Measurements from ENCODE around the gene MATN1. TPM values are rescaled to one million over a fixed set of nuclear protein-coding genes. Genes with fewer than 3 reads are reported as not detected.

MATN1 gene
- total RNA-seq, 1 experiment from 2014 or later = 0.12 TPM

- Histone ChIP-seq H3K4me1 (ENCODE audit: control insufficient read depth in 1 of 2, insufficient read depth in 2 of 2, low read length in 2 of 2) (peaks cover 2 to 29% of the 10 kb centered on the region in 2 experiments; a peak in 3 of 4 replicates), H2AFZ (ENCODE audit: low read depth, low read length, poor library complexity, severe bottlenecking) (no peak overlapping the region), H3K79me2 (ENCODE audit: insufficient read depth, low read length) (no peaks in the 10 kb centered on the region), H3K27ac (ENCODE audit: low read depth, low read length) (no peak overlapping the region), H3K27me3 (ENCODE audit: insufficient read depth, low read length) (no peaks in the 10 kb centered on the region), H3K9me2 (ENCODE audit: insufficient read depth) (no peaks in the 10 kb centered on the region), H3K4me2 (ENCODE audit: low read length) (no peak overlapping the region), H3K36me3 (ENCODE audit: control insufficient read depth in 1 of 2, insufficient read depth in 2 of 2, low read length in 2 of 2) (no peaks in the 10 kb centered on the region), H3K9ac (ENCODE audit: low read length) (no peak overlapping the region), H3K4me3 (replicated peaks in 1 of 2; ENCODE audit: low read depth in 1 of 2, low read length in 2 of 2) (no peak overlapping the region), H3K9me3 (ENCODE audit: control insufficient read depth in 1 of 2, insufficient read depth in 1 of 2, low read depth in 1 of 2, low read length in 2 of 2) (no peaks in the 10 kb centered on the region), H4K20me1 (ENCODE audit: insufficient read depth) (no peaks in the 10 kb centered on the region)
- DNase-seq (ENCODE audit: low read depth, low spot score) (no peak), ATAC-seq (no peak)
- TF ChIP-seq TCF7L2 (IDR thresholded peaks at IDR 0.05; ENCODE audit: borderline replicate concordance, extremely low read depth, insufficient read depth, insufficient read length) (no peak), SIN3A (IDR thresholded peaks at IDR 0.05; ENCODE audit: low read depth) (no peak), FOSL1 (IDR thresholded peaks at IDR 0.05; ENCODE audit: low read depth) (no peak), POLR2A (IDR thresholded peaks at IDR 0.05; ENCODE audit: borderline replicate concordance, extremely low read depth, insufficient read depth, insufficient read length) (no peak), EZH2phosphoT487 (IDR thresholded peaks at IDR 0.05; ENCODE audit: borderline replicate concordance) (no peak), JUND (IDR thresholded peaks at IDR 0.05) (no peak), CBX3 (IDR thresholded peaks at IDR 0.05; ENCODE audit: low read depth) (no peak)
- TF ChIP-seq, protein P1, sequence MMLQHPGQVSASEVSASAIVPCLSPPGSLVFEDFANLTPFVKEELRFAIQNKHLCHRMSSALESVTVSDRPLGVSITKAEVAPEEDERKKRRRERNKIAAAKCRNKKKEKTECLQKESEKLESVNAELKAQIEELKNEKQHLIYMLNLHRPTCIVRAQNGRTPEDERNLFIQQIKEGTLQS (IDR thresholded peaks at IDR 0.05) = no peak
- TF ChIP-seq, protein P2, sequence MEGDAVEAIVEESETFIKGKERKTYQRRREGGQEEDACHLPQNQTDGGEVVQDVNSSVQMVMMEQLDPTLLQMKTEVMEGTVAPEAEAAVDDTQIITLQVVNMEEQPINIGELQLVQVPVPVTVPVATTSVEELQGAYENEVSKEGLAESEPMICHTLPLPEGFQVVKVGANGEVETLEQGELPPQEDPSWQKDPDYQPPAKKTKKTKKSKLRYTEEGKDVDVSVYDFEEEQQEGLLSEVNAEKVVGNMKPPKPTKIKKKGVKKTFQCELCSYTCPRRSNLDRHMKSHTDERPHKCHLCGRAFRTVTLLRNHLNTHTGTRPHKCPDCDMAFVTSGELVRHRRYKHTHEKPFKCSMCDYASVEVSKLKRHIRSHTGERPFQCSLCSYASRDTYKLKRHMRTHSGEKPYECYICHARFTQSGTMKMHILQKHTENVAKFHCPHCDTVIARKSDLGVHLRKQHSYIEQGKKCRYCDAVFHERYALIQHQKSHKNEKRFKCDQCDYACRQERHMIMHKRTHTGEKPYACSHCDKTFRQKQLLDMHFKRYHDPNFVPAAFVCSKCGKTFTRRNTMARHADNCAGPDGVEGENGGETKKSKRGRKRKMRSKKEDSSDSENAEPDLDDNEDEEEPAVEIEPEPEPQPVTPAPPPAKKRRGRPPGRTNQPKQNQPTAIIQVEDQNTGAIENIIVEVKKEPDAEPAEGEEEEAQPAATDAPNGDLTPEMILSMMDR (IDR thresholded peaks at IDR 0.05 in 2 of 3, conservative IDR thresholded peaks at IDR 0.05 in 1 of 3; ENCODE audit: borderline replicate concordance in 1 of 3, insufficient read depth in 1 of 3, low read depth in 2 of 3, low read length in 2 of 3) = no peak
- ChIA-PET RAD21 (ENCODE audit: low non-redundant PET in 1 of 2, low total read pairs in 2 of 2, uncharacterized antibody in 2 of 2, unreplicated experiment in 2 of 2) (no interaction called here), POLR2A (no interaction called here), CTCF (interaction anchor here (1.8 to 2.1 kb wide), 2 partner anchors 27 to 35 kb away, joined by 5 to 6 read pairs; no protein-coding TSS in a partner anchor)
- BruUV-seq (replicated peaks) = no TSS peak
- intact Hi-C loops (cut with micrococcal nuclease) = no loop called here
Observed at GRCh38 chr1:30745156-30745833, 21.9 kb upstream of the MATN1 start.
